HL-60 (cell line): ENCODE data around the gene MYD88.

ENCODE experiments used
- TF ChIP-seq, protein P1 (sequence below): IDR thresholded peaks from one replicate; pipeline ENCODE4 v1.5.1; 2011; ENCODE audit warnings: low read length, control low read depth, inconsistent platforms; ENCODE audit not compliant: insufficient read depth
- TF ChIP-seq, protein P2 (sequence below): IDR thresholded peaks from 2 replicates; pipeline ENCODE4 v1.6.1; 2012; ENCODE audit warnings: low read depth; ENCODE audit not compliant: insufficient replicate concordance

DNA sequence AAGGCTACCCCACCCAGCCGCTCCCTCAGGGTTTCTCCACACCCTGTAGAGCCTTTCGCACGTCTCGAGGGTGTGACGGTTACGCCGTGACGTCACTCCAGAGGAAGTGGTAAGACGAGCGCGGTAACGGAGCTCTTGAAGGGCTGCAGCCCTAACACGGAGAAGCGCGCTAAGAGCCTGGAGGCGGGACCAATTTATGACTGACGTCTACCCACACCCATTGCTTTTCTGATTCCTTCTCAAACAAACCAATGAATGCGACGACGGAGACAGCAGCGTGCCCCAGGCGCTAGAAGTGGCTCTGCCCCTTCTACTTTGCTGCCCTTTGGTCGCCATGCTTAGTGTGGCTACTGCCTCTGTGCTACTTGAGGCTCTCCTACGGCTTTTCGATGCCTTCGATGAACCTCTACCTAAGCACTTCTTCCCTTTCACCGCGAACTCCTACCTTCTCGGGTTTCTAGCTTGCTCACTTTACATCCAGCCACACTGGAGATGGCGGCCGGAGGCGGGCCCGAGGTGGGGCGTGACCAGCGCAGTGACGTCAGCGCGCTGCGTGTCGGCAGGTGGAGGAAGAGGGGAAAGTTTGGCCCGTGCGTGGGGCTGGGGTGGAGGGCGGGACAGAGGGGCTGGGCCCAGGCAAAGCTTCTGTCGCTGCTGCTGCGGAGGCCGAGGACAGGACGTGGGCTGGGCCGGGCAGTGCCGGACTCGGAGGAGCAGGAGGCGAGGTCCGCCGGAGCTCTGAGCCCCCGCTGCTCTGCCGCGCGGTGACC, 26.7 kb downstream of the MYD88 start, which contains the start of gene OXSR1:
- TF ChIP-seq, protein P1, sequence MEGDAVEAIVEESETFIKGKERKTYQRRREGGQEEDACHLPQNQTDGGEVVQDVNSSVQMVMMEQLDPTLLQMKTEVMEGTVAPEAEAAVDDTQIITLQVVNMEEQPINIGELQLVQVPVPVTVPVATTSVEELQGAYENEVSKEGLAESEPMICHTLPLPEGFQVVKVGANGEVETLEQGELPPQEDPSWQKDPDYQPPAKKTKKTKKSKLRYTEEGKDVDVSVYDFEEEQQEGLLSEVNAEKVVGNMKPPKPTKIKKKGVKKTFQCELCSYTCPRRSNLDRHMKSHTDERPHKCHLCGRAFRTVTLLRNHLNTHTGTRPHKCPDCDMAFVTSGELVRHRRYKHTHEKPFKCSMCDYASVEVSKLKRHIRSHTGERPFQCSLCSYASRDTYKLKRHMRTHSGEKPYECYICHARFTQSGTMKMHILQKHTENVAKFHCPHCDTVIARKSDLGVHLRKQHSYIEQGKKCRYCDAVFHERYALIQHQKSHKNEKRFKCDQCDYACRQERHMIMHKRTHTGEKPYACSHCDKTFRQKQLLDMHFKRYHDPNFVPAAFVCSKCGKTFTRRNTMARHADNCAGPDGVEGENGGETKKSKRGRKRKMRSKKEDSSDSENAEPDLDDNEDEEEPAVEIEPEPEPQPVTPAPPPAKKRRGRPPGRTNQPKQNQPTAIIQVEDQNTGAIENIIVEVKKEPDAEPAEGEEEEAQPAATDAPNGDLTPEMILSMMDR = no peak
- TF ChIP-seq, protein P2, sequence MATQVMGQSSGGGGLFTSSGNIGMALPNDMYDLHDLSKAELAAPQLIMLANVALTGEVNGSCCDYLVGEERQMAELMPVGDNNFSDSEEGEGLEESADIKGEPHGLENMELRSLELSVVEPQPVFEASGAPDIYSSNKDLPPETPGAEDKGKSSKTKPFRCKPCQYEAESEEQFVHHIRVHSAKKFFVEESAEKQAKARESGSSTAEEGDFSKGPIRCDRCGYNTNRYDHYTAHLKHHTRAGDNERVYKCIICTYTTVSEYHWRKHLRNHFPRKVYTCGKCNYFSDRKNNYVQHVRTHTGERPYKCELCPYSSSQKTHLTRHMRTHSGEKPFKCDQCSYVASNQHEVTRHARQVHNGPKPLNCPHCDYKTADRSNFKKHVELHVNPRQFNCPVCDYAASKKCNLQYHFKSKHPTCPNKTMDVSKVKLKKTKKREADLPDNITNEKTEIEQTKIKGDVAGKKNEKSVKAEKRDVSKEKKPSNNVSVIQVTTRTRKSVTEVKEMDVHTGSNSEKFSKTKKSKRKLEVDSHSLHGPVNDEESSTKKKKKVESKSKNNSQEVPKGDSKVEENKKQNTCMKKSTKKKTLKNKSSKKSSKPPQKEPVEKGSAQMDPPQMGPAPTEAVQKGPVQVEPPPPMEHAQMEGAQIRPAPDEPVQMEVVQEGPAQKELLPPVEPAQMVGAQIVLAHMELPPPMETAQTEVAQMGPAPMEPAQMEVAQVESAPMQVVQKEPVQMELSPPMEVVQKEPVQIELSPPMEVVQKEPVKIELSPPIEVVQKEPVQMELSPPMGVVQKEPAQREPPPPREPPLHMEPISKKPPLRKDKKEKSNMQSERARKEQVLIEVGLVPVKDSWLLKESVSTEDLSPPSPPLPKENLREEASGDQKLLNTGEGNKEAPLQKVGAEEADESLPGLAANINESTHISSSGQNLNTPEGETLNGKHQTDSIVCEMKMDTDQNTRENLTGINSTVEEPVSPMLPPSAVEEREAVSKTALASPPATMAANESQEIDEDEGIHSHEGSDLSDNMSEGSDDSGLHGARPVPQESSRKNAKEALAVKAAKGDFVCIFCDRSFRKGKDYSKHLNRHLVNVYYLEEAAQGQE = no peak
